ENCODE measurements around the gene HTRA3.
A peak's percentile ranks its signal among the peaks of the same experiment; 100 is the strongest.

Gene HTRA3

DNA sequence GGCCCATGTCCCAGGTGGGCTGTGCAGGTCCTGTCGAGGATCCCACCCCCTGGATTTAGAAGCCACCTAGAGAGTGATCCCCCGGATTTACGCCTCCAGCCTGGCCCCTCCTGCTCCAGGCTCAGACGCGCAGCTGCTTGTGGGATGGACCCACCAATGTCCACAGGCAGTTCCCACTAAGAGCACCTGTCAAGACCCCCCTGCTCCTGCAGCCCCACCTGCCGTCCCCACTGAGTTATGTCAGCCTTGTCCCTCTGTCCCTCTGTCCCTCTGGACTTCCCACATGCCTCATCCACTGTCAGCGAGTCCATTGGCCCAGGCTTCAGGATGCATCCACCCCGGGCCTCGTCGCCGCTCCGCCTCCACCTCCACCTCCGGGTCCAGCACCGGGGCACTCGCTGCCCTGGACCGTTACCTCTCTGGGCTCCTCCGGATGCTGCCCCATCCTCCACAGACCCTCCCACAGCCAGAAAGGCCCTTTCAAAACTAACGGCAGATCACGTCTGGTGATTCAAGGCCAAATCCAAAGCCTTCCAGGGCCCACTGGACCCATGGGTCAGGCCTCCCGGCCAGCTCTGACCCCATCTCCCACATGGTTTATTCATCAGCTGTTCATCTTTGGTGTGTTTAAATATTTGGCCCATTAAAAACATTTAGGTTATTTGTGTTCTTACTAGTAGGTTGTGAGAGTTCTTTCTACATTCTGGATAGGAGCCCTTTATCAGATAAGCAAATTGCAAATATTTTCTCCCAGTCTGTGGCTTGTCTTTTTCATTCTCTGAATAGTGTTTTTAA is 28.3 kb downstream of the HTRA3 start:
- no peak for DNase-seq

DNA sequence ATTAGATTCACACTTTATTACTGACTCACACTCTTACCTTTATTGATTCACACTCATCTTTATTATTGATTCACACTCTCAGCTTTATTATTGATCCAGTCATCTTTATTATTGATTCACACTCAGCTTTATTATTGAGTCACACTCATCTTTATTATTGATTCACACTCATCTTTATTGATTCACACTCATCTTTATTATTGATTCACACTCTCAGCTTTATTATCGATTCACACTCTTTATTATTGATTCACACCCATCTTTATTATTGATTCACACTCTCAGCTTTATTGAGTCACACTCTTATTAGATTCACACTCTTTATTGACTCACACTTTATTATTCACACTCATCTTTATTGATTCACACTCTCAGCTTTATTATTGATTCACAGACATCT is 31.3 kb downstream of the HTRA3 start:
- DNase-seq: no peak

- no peak for DNase-seq
Observed at GRCh38 chr4:8301851-8302730, 32.5 kb downstream of the HTRA3 start.

DNA sequence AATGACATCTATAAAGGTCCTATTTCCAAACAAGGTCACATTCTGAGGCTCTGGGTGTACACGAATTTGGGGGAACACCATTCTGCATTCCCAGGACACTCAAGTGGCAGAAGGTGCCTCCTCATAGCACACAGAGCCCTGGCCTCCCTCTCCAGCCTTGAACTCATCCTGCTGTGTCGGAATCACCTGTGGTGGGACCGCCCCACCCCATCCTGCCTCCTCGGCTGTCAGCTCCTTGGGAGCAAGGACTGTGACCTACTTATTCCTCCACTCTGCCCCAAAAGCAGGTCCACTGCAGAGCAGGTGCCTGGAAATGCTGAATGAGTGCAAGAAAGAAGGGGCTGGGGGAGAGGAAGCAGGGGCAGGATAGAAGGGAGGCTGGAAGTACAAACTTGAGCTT is 33.5 kb downstream of the HTRA3 start:
- no peak for DNase-seq

GRCh38 chr4:8303485-8304281 is 34.1 kb downstream of the HTRA3 start:
- no peak for DNase-seq

GRCh38 chr4:8304827-8305695 is 35.5 kb downstream of the HTRA3 start:
- DNase-seq: no peak

GRCh38 chr4:8305851-8306471 is 36.4 kb downstream of the HTRA3 start:
- no peak for DNase-seq

DNA sequence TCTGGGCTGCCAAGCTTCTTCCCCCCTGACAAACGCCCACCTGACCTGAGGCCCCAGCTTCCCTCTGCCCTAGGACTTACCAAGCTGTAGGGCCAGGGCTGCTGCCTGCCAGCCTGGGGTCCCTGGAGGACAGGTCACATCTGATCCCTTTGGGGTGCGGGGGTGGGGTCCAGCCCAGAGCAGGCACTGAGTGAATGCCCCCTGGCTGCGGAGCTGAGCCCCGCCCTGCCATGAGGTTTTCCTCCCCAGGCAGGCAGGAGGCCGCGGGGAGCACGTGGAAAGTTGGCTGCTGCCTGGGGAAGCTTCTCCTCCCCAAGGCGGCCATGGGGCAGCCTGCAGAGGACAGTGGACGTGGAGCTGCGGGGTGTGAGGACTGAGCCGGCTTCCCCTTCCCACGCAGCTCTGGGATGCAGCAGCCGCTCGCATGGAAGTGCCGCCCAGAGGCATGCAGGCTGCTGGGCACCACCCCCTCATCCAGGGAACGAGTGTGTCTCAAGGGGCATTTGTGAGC is 37.0 kb downstream of the HTRA3 start:
- DNase-seq: no peak

DNA sequence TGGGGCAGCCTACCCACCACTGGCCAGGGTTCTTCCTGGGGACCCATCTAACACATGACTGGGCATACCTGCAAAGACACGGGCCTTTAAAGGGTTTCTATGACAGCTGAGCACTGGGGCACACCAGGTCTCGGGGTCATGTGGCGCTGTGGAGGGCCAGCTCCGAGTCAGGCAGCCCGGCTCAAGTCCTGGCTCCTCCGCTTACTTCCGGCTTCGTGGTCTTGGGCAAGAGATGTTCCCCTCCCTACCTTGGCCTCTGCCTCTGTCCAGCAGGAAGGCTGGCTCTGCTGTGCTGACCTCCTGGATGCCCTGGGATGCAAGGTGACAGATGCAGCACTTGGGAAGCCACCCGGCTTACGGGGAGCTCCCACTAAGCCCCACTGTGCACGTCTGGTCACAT is 37.6 kb downstream of the HTRA3 start:
- DNase-seq: no peak

DNA sequence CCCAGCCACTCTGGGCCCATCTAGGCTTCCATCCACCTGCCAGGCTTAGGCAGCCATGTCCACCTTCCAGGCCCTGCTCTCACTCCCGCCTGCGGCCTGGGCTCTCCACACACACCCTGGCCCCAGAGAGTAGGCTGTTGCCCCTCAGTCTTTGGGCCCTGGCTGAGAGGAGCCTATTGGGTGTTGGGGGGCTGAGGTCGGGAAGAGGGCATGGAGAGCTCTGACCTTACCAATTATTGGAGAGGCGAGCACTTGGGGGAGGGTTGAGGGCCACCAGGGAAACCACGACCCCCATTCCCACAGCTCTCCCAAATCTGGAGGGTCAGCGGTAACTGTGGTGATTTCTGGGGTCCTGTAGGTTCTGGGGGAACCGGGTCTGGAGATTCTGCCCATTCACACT is 38.2 kb downstream of the HTRA3 start:
- no peak for DNase-seq

GRCh38 chr4:8308144-8308543 is 38.6 kb downstream of the HTRA3 start:
- no peak for DNase-seq

GRCh38 chr4:8308856-8309771 is 39.6 kb downstream of the HTRA3 start:
- no peak for DNase-seq

GRCh38 chr4:8310306-8310705 is 40.8 kb downstream of the HTRA3 start:
- DNase-seq: no peak

DNA sequence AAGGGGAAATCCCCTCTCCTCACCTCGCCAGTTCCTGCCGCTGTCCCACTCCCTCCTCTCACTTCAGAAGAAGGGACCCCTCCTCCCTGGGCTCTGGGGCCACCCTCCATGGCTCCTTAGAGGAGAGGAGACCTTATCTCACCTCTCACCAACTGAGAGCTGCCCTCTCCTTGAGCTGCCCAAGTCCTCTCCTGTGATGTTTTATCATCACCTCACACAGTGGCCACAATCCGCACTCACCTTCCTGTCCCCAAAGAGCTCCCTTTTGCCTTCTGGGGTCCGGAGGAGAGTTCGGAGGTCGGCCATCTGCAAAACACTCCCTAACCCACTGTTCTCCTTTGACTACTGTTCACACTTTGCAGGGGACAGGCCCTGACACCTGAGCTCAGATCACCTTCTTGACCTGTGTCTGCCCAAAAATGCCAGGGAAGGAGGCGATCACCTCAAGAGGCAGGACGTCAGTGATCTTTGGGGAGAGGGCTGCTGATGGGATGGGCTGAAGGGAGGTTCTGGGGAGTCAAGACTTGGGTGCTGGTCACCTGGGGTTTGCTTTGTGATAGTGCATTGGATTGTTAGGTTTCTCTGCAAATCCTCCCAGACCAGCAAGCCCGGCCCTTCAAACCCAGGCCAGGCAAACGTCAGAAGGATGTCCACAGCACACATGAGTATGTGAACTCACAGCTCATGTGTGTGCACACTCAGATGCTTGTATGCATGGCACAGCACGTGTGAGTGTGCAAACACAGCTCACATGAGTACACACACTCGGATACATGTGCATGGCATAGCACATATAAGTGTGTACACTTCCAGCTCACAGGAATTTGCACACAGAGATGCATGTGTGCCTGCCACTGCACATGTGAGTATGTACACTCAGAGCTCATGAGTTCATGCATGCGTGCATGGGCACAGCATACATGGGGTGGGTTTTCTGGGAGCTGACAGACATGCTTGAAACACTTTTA is 41.8 kb downstream of the HTRA3 start:
- DNase-seq: no peak

DNA sequence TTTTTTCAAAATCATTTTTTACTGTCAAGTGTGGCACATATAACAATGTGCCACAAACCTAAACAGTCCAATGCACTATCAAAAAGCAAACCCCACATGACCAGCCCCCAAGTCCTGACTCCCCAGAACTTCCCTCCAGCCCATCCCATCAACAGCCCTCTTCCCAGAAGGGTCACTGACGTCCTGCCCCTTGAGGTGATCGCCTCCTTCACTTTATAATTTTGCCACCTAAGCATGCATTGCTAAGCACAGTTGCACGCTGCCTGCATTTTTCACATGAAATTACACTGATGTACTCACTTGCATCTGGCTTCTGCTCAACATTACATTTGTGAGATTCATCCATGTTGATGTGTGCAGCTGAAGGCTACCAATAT is 42.5 kb downstream of the HTRA3 start:
- no peak for DNase-seq

DNA sequence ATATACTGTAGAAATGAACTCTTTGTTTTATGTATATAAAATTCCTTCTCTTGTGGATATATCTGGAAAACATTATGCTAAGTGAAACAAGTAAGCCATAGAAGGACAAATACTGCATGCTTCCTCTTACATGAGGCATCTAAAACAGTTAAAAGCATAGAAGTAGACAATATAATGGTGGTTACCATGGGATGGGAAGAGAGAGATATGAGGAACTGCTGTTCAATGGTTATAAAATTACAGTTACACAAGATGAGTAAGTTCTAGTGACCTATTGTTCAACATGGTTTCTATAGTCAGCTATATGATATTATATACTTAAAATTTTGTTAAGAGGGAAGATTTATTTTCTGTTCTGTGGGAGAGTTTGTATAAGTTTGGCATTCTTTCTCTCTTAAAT is 43.4 kb downstream of the HTRA3 start:
- no peak for DNase-seq

DNA sequence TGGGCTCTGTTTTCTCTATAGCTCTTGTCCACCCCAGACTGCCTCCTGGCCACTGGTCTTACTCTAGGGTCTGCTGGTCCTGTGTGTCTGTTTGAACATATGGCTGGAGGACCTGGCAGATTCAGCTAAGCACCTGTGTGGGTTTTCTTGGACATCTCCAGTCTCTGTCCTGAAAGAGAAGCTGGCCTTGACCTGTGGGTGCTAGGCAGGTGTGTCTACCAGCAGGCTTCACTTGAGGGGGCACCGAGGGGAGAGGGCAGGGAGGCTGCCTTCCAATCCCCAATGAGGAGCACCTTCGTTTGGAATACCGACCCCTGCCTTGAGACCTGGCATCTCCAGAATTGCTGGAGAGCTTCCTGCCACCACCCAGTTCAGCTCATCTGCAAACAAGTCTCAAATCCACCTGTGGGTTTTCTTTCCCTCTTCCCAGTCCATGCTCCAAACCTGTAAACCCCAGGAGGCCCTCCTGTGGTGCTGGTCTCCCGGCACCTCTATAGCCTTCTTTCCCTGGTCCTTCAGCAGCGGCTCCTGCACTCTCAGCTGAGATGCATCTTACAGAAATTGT is 45.2 kb downstream of the HTRA3 start:
- DNase-seq: no peak

GRCh38 chr4:8315435-8316250 is 46.1 kb downstream of the HTRA3 start:
- DNase-seq: peak; percentile 48

All from DMS79 treated with DMSO at 0.1 percent for 48 hours (cell line).